Heart left ventricle (tissue), 16 donors: ENCODE results near the gene UCN. TPM values are rescaled to one million over a fixed set of nuclear protein-coding genes. Genes with fewer than 3 reads are reported as not detected.

Experiments
- ATAC-seq, 4 donors: fragments of 200-7000 bp; cut with Tn5 transposase; one replicate each; pipeline ENCODE4 v1.9.1; 2020 to 2022; ENCODE audit warnings: moderate library complexity in 4 of 4, mild to moderate bottlenecking in 3 of 4, moderate number of reproducible peaks in 1 of 4
- DNase-seq, 5 donors: peaks; one replicate each; pipeline ENCODE4 v3.0.0-alpha.2; 2020
- H3K27ac ChIP-seq, 12 donors: fragments of 200-600 bp; sonication (generic) in 4 of 12; one replicate each; pipeline versions ENCODE4 v1.5.0 to v1.8.0; 2016 to 2022; ENCODE audit warnings: mild to moderate bottlenecking in 2 of 12
- H3K27me3 ChIP-seq, 9 donors: fragments of 200-600 bp; sonication (generic) in 2 of 9; one replicate each; pipeline versions ENCODE4 v1.5.1 to v1.8.0; 2016 to 2022; ENCODE audit warnings: mild to moderate bottlenecking in 3 of 9
- H3K36me3 ChIP-seq, 9 donors: fragments of 200-600 bp; sonication (generic) in 2 of 9; one replicate each; pipeline versions ENCODE4 v1.5.0 to v1.8.0; 2018 to 2022; ENCODE audit warnings: mild to moderate bottlenecking in 2 of 9
- H3K4me1 ChIP-seq, 12 donors: fragments of 200-600 bp; sonication (generic) in 4 of 12; one replicate each; pipeline versions ENCODE4 v1.5.0 to v1.8.0; 2016 to 2022; ENCODE audit warnings: mild to moderate bottlenecking in 3 of 12
- H3K4me3 ChIP-seq, 12 donors: fragments of 200-600 bp; sonication (generic) in 4 of 12; one replicate each; pipeline versions ENCODE4 v1.5.0 to v1.8.0; 2017 to 2022; ENCODE audit warnings: mild to moderate bottlenecking in 9 of 12, moderate library complexity in 4 of 12
- H3K9me3 ChIP-seq, 12 donors: fragments of 200-600 bp; sonication (generic) in 4 of 12; one replicate each; pipeline versions ENCODE4 v1.5.0 to v1.8.0; 2016 to 2022; ENCODE audit warnings: mild to moderate bottlenecking in 1 of 12
- CTCF ChIP-seq, 12 donors: fragments of 200-600 bp; sonication (generic) in 4 of 12; IDR thresholded peaks; one replicate each; pipeline versions ENCODE4 v1.5.0 to v1.8.0; 2018 to 2022; ENCODE audit warnings: antibody characterized with exemption in 12 of 12, mild to moderate bottlenecking in 5 of 12
- POLR2A ChIP-seq, 2 donors: fragments of 450-650 bp; IDR thresholded peaks; one replicate each; pipeline ENCODE4 v1.6.1; 2017; ENCODE audit warnings: antibody characterized with exemption in 2 of 2, mild to moderate bottlenecking in 2 of 2, moderate library complexity in 2 of 2
- WGBS, 4 donors: extraction: QIAGEN DNeasy Blood & Tissue Kit in 2 of 4; methylation state at CpG; one replicate each; pipeline versions ENCODE4 v1.1.5 to v1.1.7; 2013 to 2018; 5-methylcytosine and 5-hydroxymethylcytosine counted together
- intact Hi-C, 10 donors: fragments of 100-400 bp; cut with DNase I; formaldehyde crosslinking; loops; one replicate each; pipeline versions ENCODE4 v1.11.1 to v1.14.2; 2022
- polyA plus RNA-seq, 2 donors: library from polyadenylated mRNA; stranded (reverse); fragments of 200-250 nt; gene quantifications; one replicate each; pipeline ENCODE4 v1.2.3, GENCODE V29; 2013
- total RNA-seq, 9 donors: library from RNA; depleted of rRNA in 2 of 9; stranded (reverse); fragments of >200 nt in 2 of 9; fragmentation: NEBNext Ultra II Directional in 3 of 9; extraction: Animal tissue kit (Norgen Biotek cat#: 25700) in 3 of 9; gene quantifications; one replicate each; pipeline versions ENCODE4 v1.1.0 to v1.2.4, GENCODE V29; 2016 to 2023
- donor health status: ischemic (EF 13 %, LVEDD 7.1; RV severe dilation, severe dysfunction).
- donor health status: healthy with polysubstance abuse.
- donor health status: DM: no; HTN: yes; CAD: no.
- donor health status: DM: no; HTN: no; CAD: no.
- donor health status: ischemic (EF 25% LVEDD 6.9; RV normal size, moderate dysfunction).
- donor health status: ischemic (EF 25% LVEDD 5.7; RV mildly dilated, moderate dysfunction).
- donor health status: healthy.
- donor health status: DM: yes; HTN: yes; CAD: no.
- donor health status: ischemic (EF 35%, LVEDD 5.7; RV mildly dilated, moderate dysfunction).
- donor health status: nonischemic (EF 11% LVEDD 7.7; RV severe dilation, severe dysfunction).
- donor health status: DM: yes; HTN: yes; CAD: no.
- donor health status: PGD.
- donor health status: ischemic (EF 29% LVEDD 5.4; RV normal size, mild dysfunction).
- donor health status: nonischemic (EF 23%, LVEDD 6.1; RV moderate dilation, normal function).

The UCN gene
- total and polyA plus RNA-seq, 11 donors = 0.60 to 2.5 (median 1.3) TPM

GRCh38 chr2:27262379-27263286 is 45.6 kb downstream of the UCN start, which contains the start of gene SLC30A3:
Gene SLC30A3 (minus strand): TSS chr2:27263047. CDS start chr2:27262906, 141 bp downstream.
- H3K4me1 ChIP-seq = peaks cover 0 to 43% (median 26%) of the 10 kb centered on the region in 12 donors
- intact Hi-C loops = loop anchor here in 3 of 10 donors (2.0 to 5.0 kb wide), 2 partner anchors 18 to 40 kb away; no protein-coding TSS in a partner anchor
- H3K36me3 ChIP-seq = no peaks in the 10 kb centered on the region
- ATAC-seq (peak; percentile 74 to 81 (median 78)), DNase-seq (peak; percentile 73 to 86 (median 75))
- no peaks in the 10 kb centered on the region for H3K9me3 ChIP-seq
- peak within 1 kb of the TSS in 3 of 12 donors; percentile 18 to 80 (median 57) for H3K27ac ChIP-seq
- WGBS, 4 donors = 0 to 1% (median 1%) methylated on average over 19 to 96 of the region's 96 CpGs
- peak in 1 of 12 donors; percentile 19 for TF ChIP-seq CTCF (IDR thresholded peaks at IDR 0.05)
- TF ChIP-seq POLR2A (IDR thresholded peaks at IDR 0.05) = no peak
- H3K27me3 ChIP-seq = peaks cover 21 to 92% (median 38%) of the 10 kb centered on the region in 9 donors
- H3K4me3 ChIP-seq = peak within 1 kb of the TSS; percentile 33 to 81 (median 62)

GRCh38 chr2:27261926-27262298 is 46.3 kb downstream of the UCN start:
- no peaks in the 10 kb centered on the region for H3K9me3 ChIP-seq
- peak overlapping the region; percentile 33 to 81 (median 62) for H3K4me3 ChIP-seq
- no peak for TF ChIP-seq CTCF (IDR thresholded peaks at IDR 0.05)
- TF ChIP-seq POLR2A (IDR thresholded peaks at IDR 0.05) = no peak
- H3K27ac ChIP-seq = peak overlapping the region in 2 of 12 donors; percentile 25 to 48
- peaks cover 0 to 43% (median 26%) of the 10 kb centered on the region in 12 donors for H3K4me1 ChIP-seq
- ATAC-seq (no peak), DNase-seq (no peak)
- H3K36me3 ChIP-seq = no peaks in the 10 kb centered on the region
- WGBS, 4 donors = 1 to 10% (median 4%) methylated on average over 15 to 40 of the region's 40 CpGs
- intact Hi-C loops = loop anchor here in 3 of 10 donors (2.0 to 5.0 kb wide), 2 partner anchors 19 to 40 kb away; no protein-coding TSS in a partner anchor
- H3K27me3 ChIP-seq = peaks cover 21 to 90% (median 38%) of the 10 kb centered on the region in 9 donors

GRCh38 chr2:27261241-27261925 is 46.9 kb downstream of the UCN start:
- Histone ChIP-seq H3K27me3 (peaks cover 21 to 92% (median 41%) of the 10 kb centered on the region in 9 donors), H3K4me1 (peaks cover 0 to 43% (median 26%) of the 10 kb centered on the region in 12 donors), H3K36me3 (no peaks in the 10 kb centered on the region), H3K4me3 (peak overlapping the region in 9 of 12 donors; percentile 33 to 81 (median 62)), H3K27ac (no peak overlapping the region), H3K9me3 (no peaks in the 10 kb centered on the region)
- TF ChIP-seq POLR2A (IDR thresholded peaks at IDR 0.05) = no peak
- TF ChIP-seq CTCF (IDR thresholded peaks at IDR 0.05) = no peak
- intact Hi-C loops = loop anchor here in 2 of 10 donors (5.0 kb wide), 1 partner anchor 41 kb away; no protein-coding TSS in a partner anchor
- 45 to 58% (median 50%) methylated on average over 11 of the region's 11 CpGs for WGBS, 4 donors
- DNase-seq (no peak), ATAC-seq (no peak)
